Mucosa of gallbladder (tissue), 1 donor: ENCODE measurements around the gene MACROD2. TPM values are rescaled to one million over a fixed set of nuclear protein-coding genes. Genes with fewer than 3 reads are reported as not detected.

Experiments
- DNase-seq: peaks from one replicate; pipeline ENCODE4 v3.0.0-alpha.2; 2020; ENCODE audit warnings: low spot score
- total RNA-seq: library from RNA; stranded (reverse); gene quantifications from one replicate; pipeline ENCODE4 v1.2.1, GENCODE V29; 2021
- donor health status: DM: no; HTN: no; CAD: no.

The MACROD2 gene
- total RNA-seq, 1 donor from 2014 or later: 7.5 TPM

GRCh38 chr20:15711177-15711576 lies 1715.9 kb downstream of the MACROD2 start:
- DNase-seq: no peak

GRCh38 chr20:15716256-15716655 lies 1720.9 kb downstream of the MACROD2 start:
- no peak for DNase-seq

GRCh38 chr20:15726416-15726815 lies 1731.1 kb downstream of the MACROD2 start:
- no peak for DNase-seq

GRCh38 chr20:15734052-15734451 lies 1738.7 kb downstream of the MACROD2 start:
- DNase-seq: no peak

- no peak for DNase-seq
Measured at GRCh38 chr20:15739035-15739434, 1743.7 kb downstream of the MACROD2 start.

- no peak for DNase-seq
Measured at GRCh38 chr20:15740046-15740775, 1744.9 kb downstream of the MACROD2 start.

- no peak for DNase-seq
Measured at GRCh38 chr20:15742087-15742486, 1746.8 kb downstream of the MACROD2 start.

GRCh38 chr20:15742627-15743026 lies 1747.3 kb downstream of the MACROD2 start:
- no peak for DNase-seq

GRCh38 chr20:15756002-15756753 lies 1760.9 kb downstream of the MACROD2 start:
- no peak for DNase-seq

- DNase-seq: no peak
Measured at GRCh38 chr20:15756754-15757115, 1761.4 kb downstream of the MACROD2 start.

- no peak for DNase-seq
Measured at GRCh38 chr20:15759594-15759993, 1764.3 kb downstream of the MACROD2 start.

GRCh38 chr20:15760001-15760621 lies 1764.8 kb downstream of the MACROD2 start:
- DNase-seq: no peak

- no peak for DNase-seq
Measured at GRCh38 chr20:15763366-15763765, 1768.0 kb downstream of the MACROD2 start.

GRCh38 chr20:15767586-15767985 lies 1772.3 kb downstream of the MACROD2 start:
- DNase-seq: no peak

- no peak for DNase-seq
Measured at GRCh38 chr20:15767999-15768741, 1772.9 kb downstream of the MACROD2 start.

- DNase-seq: no peak
Measured at GRCh38 chr20:15772826-15773225, 1777.5 kb downstream of the MACROD2 start.

- no peak for DNase-seq
Measured at GRCh38 chr20:15774926-15775325, 1779.6 kb downstream of the MACROD2 start.

- no peak for DNase-seq
Measured at GRCh38 chr20:15776770-15777466, 1781.6 kb downstream of the MACROD2 start.

- DNase-seq: no peak
Measured at GRCh38 chr20:15784020-15784419, 1788.7 kb downstream of the MACROD2 start.

- DNase-seq: no peak
Measured at GRCh38 chr20:15789079-15789478, 1793.8 kb downstream of the MACROD2 start.

GRCh38 chr20:15792855-15793254 lies 1797.5 kb downstream of the MACROD2 start:
- no peak for DNase-seq

GRCh38 chr20:15794409-15794808 lies 1799.1 kb downstream of the MACROD2 start:
- DNase-seq: no peak
